Heart right ventricle (tissue), 16 donors: ENCODE data around the gene SLC9C1. TPM values are rescaled to one million over a fixed set of nuclear protein-coding genes. Genes with fewer than 3 reads are reported as not detected.

Source experiments
- ATAC-seq, 8 donors: fragments of 200-7000 bp; cut with Tn5 transposase; one replicate each; pipeline ENCODE4 v1.9.1; 2020; ENCODE audit warnings: mild to moderate bottlenecking in 8 of 8, moderate library complexity in 8 of 8, moderate number of reproducible peaks in 1 of 8
- DNase-seq, 2 donors: peaks; one replicate each; pipeline ENCODE4 v3.0.0-alpha.2; 2020
- H3K27ac ChIP-seq, 10 donors: fragments of 200-600 bp; sonication (generic) in 2 of 10; one replicate each; pipeline versions ENCODE4 v1.5.0 to v1.8.0; 2020 to 2022; ENCODE audit warnings: mild to moderate bottlenecking in 3 of 10
- H3K27me3 ChIP-seq, 7 donors: fragments of 200-600 bp; one replicate each; pipeline ENCODE4 v1.8.0; 2021 to 2022; ENCODE audit warnings: mild to moderate bottlenecking in 2 of 7
- H3K36me3 ChIP-seq, 9 donors: fragments of 200-600 bp; sonication (generic) in 1 of 9; one replicate each; pipeline versions ENCODE4 v1.5.0 to v1.8.0; 2020 to 2022; ENCODE audit warnings: mild to moderate bottlenecking in 2 of 9
- H3K4me1 ChIP-seq, 9 donors: fragments of 200-600 bp; sonication (generic) in 1 of 9; one replicate each; pipeline versions ENCODE4 v1.5.0 to v1.8.0; 2020 to 2022; ENCODE audit warnings: mild to moderate bottlenecking in 4 of 9
- H3K4me3 ChIP-seq, 10 donors: fragments of 200-600 bp; sonication (generic) in 2 of 10; one replicate each; pipeline versions ENCODE4 v1.5.0 to v1.8.0; 2020 to 2022; ENCODE audit warnings: mild to moderate bottlenecking in 7 of 10, moderate library complexity in 2 of 10
- H3K9me3 ChIP-seq, 11 donors: fragments of 200-600 bp in 10 of 11; sonication (generic) in 2 of 11; one replicate each; pipeline versions ENCODE4 v1.5.0 to v1.8.0; 2013 to 2022; ENCODE audit warnings: mild to moderate bottlenecking in 2 of 11, control low read depth in 1 of 11, moderate library complexity in 1 of 11
- CTCF ChIP-seq, 9 donors: fragments of 200-600 bp; sonication (generic) in 2 of 9; IDR thresholded peaks; one replicate each; pipeline versions ENCODE4 v1.5.0 to v1.8.0; 2021 to 2022; ENCODE audit warnings: antibody characterized with exemption in 9 of 9, mild to moderate bottlenecking in 5 of 9, moderate library complexity in 1 of 9
- WGBS, 2 donors: extraction: QIAGEN DNeasy Blood & Tissue Kit; methylation state at CpG; one replicate each; pipeline ENCODE4 v1.1.7; 2013; ENCODE audit warnings: inconsistent platforms in 1 of 2; 5-methylcytosine and 5-hydroxymethylcytosine counted together
- intact Hi-C, 10 donors: fragments of 100-400 bp; cut with DNase I; formaldehyde crosslinking; loops; one replicate each; pipeline versions ENCODE4 v1.11.1 to v1.14.2; 2022
- polyA plus RNA-seq, 2 donors: library from polyadenylated mRNA; stranded (reverse); fragments of 200-250 nt; gene quantifications; one replicate each; pipeline ENCODE4 v1.2.3, GENCODE V29; 2013
- total RNA-seq, 10 donors: library from RNA; stranded (reverse); fragmentation: NEBNext Ultra II Directional in 3 of 10; extraction: Animal tissue kit (Norgen Biotek cat#: 25700) in 3 of 10; gene quantifications; one replicate each; pipeline versions ENCODE4 v1.2.1 to v1.2.4, GENCODE V29; 2021 to 2023
- donor health status: Arrhythmogenic right ventricular cardiomyopathy.
- donor health status: ischemic (EF 13 %, LVEDD 7.1; RV severe dilation, severe dysfunction).
- donor health status: healthy with polysubstance abuse.
- donor health status: DM: no; HTN: yes; CAD: no.
- donor health status: DM: no; HTN: no; CAD: no.
- donor health status: ischemic (EF 25% LVEDD 6.9; RV normal size, moderate dysfunction).
- donor health status: ischemic (EF 25% LVEDD 5.7; RV mildly dilated, moderate dysfunction).
- donor health status: healthy.
- donor health status: DM: yes; HTN: yes; CAD: no.
- donor health status: Ischemic cardiomyopathy.
- donor health status: ischemic (EF 35%, LVEDD 5.7; RV mildly dilated, moderate dysfunction).
- donor health status: nonischemic (EF 11% LVEDD 7.7; RV severe dilation, severe dysfunction).
- donor health status: DM: yes; HTN: yes; CAD: no.
- donor health status: PGD.
- donor health status: ischemic (EF 29% LVEDD 5.4; RV normal size, mild dysfunction).
- donor health status: nonischemic (EF 23%, LVEDD 6.1; RV moderate dilation, normal function).

The SLC9C1 gene
- total and polyA plus RNA-seq, 12 donors = 0.10 to 2.2 (median 1.5) TPM

- WGBS, 2 donors = 72 to 80% methylated on average over 5 of the region's 5 CpGs
- Histone ChIP-seq H3K27ac (no peak overlapping the region), H3K36me3 (no peaks in the 10 kb centered on the region), H3K27me3 (no peaks in the 10 kb centered on the region), H3K4me3 (no peak overlapping the region), H3K4me1 (peaks cover 4 to 45% (median 18%) of the 10 kb centered on the region in 9 donors), H3K9me3 (no peaks in the 10 kb centered on the region)
- intact Hi-C loops = loop anchor here in 2 of 10 donors (5.0 to 10.0 kb wide), 2 partner anchors 160 to 407 kb away; no protein-coding TSS in a partner anchor
- peak in 1 of 8 donors; percentile 55 for ATAC-seq
- DNase-seq = no peak
- no peak for TF ChIP-seq CTCF (IDR thresholded peaks at IDR 0.05)
These were observed 169.0 kb downstream of the SLC9C1 start for GRCh38 chr3:112124907-112125607.

GRCh38 chr3:112123548-112123947 lies 170.5 kb downstream of the SLC9C1 start:
- no peak for DNase-seq
- no peak for TF ChIP-seq CTCF (IDR thresholded peaks at IDR 0.05)
- no peaks in the 10 kb centered on the region for H3K27me3 ChIP-seq
- H3K36me3 ChIP-seq = no peaks in the 10 kb centered on the region
- no peak overlapping the region for H3K4me3 ChIP-seq
- no peak overlapping the region for H3K27ac ChIP-seq
- no peaks in the 10 kb centered on the region for H3K9me3 ChIP-seq
- peaks cover 4 to 44% (median 19%) of the 10 kb centered on the region in 9 donors for H3K4me1 ChIP-seq
- 98 to 100% methylated on average over 2 of the region's 2 CpGs for WGBS, 2 donors
- intact Hi-C loops = loop anchor here in 2 of 10 donors (5.0 to 10.0 kb wide), 2 partner anchors 161 to 409 kb away; no protein-coding TSS in a partner anchor
- no peak for ATAC-seq

GRCh38 chr3:112122870-112123269 lies 171.1 kb downstream of the SLC9C1 start:
- DNase-seq = no peak
- Histone ChIP-seq H3K4me3 (no peak overlapping the region), H3K36me3 (no peaks in the 10 kb centered on the region), H3K9me3 (no peaks in the 10 kb centered on the region), H3K4me1 (peaks cover 4 to 41% (median 17%) of the 10 kb centered on the region in 9 donors), H3K27ac (no peak overlapping the region), H3K27me3 (no peaks in the 10 kb centered on the region)
- no peak for TF ChIP-seq CTCF (IDR thresholded peaks at IDR 0.05)
- intact Hi-C loops = loop anchor here in 2 of 10 donors (5.0 to 10.0 kb wide), 2 partner anchors 162 to 409 kb away; no protein-coding TSS in a partner anchor
- ATAC-seq = no peak

GRCh38 chr3:112121577-112122547 lies 172.2 kb downstream of the SLC9C1 start:
- DNase-seq (no peak), ATAC-seq (no peak)
- H3K27ac ChIP-seq = no peak overlapping the region
- intact Hi-C loops = loop anchor here in 2 of 10 donors (5.0 to 10.0 kb wide), 2 partner anchors 163 to 410 kb away; no protein-coding TSS in a partner anchor
- TF ChIP-seq CTCF (IDR thresholded peaks at IDR 0.05) = no peak
- peaks cover 0 to 38% (median 9%) of the 10 kb centered on the region in 9 donors for H3K4me1 ChIP-seq
- no peaks in the 10 kb centered on the region for H3K27me3 ChIP-seq
- no peaks in the 10 kb centered on the region for H3K9me3 ChIP-seq
- 96% methylated on average over 2 of the region's 2 CpGs for WGBS, 2 donors
- H3K4me3 ChIP-seq = no peak overlapping the region
- H3K36me3 ChIP-seq = no peaks in the 10 kb centered on the region
